Measurements from ENCODE around the gene SERHL2.
"Not testable (repeated sequence)": the region's sequence is repeated elsewhere in the genome, so short reads cannot be mapped to it uniquely, and the experiment has no call there.

The SERHL2 gene

GRCh38 chr22:42575996-42576574 is 22.3 kb downstream of the SERHL2 start:
- not testable (repeated sequence) for DNase-seq

- DNase-seq: not testable (repeated sequence)
These were observed 23.4 kb downstream of the SERHL2 start for GRCh38 chr22:42577141-42577540.

DNA sequence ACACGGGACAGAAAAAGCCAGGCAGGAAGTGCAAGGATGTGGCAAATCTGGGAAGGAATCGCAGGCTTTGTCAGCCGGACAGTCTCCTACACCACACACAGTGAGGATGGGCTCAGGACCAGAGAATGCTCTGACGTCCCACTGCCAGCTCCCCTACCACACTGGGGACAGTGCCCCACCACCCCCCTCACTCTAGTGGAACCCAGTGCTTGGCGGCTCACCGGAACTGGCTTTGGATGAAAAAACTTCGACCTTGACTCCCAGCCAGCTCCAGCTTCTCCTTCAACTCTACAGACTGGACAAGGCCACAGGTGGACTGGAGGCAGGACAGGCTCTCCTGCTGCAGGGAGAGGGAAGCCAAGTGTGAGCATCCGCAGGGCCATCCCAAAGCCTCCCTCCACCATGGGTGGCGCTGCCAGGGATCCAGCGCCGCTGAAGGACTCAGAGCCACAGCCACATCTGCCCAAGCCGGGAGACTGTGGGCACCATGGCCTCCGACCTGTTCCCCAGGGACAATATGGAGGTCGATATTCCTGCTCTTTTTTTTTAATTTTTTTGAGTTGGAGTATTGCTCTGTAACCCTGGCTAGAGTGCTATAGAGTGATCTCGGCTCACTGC is 24.0 kb downstream of the SERHL2 start:
- DNase-seq: no peak

- not testable (repeated sequence) for DNase-seq
These were observed 26.3 kb downstream of the SERHL2 start for GRCh38 chr22:42580040-42580439.

GRCh38 chr22:42581194-42581761 is 27.5 kb downstream of the SERHL2 start:
- peak; percentile 30 for DNase-seq

GRCh38 chr22:42581762-42582716 is 28.3 kb downstream of the SERHL2 start:
- DNase-seq: peak; percentile 59

DNA sequence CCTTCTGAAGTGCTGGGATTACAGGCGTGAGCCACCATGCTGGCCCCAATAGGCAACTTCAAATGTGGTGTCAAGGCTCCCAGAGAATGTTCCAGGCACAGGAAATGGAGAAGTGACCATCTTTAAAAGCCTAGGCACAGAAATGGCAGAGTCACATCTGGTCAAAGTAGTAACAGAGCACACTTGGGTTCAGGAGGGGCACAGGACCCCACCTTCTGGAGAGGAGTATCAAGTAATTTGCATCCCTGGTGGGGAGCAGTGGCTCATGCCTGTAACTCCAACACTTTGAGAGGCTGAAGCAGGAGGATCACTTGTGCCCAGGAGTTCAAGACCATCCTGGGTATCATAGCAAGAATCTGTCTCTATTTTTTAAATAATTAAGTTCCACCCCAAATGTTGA is 29.2 kb downstream of the SERHL2 start:
- no peak for DNase-seq

DNA sequence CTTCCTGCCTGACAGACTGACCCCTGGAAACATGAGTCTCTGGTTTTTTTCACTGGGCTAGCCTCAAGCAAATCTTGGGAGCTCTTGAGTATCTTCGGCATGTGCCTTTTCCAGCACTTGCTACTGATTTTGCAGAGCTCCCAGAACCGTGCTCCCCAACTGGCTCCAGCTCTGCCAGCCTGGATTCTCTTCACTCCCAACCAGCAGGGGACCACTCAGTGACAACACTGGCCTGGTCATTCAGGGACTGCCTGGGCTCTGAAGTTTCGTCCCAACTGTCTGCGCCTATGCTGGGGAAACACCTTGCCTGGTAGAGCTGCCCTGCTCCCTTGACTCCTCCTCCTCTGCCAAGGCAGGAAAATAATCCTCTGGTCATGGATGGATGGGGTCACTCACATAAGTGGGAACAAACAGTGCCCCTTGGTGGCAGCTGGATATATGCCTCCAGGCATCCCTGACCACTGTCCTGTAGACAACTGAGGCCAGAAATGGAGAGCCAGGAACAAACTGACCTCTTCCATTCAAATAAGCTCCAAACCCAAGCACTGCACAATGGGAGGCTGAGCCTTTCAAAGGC is 30.7 kb downstream of the SERHL2 start:
- no peak for DNase-seq

GRCh38 chr22:42585096-42585495 is 31.3 kb downstream of the SERHL2 start:
- no peak for DNase-seq

DNA sequence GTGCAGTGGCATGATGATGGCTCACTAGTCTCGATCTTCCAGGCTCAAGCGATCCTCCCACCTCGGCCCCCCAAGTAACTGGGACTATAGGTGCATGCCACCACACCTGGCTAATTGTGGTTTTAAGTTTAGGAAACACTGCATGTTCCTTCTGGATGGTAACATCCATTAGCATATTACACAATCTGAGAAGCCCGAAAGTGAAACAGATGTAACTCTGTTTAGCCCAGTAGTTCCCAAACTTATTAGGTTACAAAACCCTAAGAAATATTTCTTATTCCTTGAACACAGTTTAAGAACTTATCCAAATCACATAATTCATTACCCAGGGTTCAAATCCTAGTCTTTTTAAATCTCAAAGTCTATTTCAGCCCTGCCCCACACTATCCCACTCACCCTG is 32.6 kb downstream of the SERHL2 start:
- DNase-seq: no peak

- DNase-seq: no peak
These were observed 33.9 kb downstream of the SERHL2 start for GRCh38 chr22:42587588-42588175.

DNA sequence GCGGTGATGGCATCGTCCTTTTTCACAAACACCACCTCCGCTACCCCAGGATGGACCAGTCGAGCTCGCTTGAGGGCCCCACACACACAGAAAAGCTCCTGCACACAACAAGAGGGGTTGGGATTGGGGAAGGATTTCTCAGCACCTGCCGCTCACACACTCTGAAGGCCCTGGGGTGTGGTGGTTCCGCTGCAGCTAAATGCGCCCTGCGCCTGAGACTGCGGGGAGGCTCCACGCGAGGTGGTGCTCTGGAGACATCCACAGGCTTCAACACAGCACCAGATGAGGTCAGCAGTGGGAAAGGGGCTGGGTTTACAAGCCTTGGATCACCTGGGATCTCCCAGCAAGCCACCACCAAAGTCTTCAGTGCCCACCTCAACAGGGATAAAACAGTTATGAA is 38.2 kb downstream of the SERHL2 start:
- no peak for DNase-seq

DNA sequence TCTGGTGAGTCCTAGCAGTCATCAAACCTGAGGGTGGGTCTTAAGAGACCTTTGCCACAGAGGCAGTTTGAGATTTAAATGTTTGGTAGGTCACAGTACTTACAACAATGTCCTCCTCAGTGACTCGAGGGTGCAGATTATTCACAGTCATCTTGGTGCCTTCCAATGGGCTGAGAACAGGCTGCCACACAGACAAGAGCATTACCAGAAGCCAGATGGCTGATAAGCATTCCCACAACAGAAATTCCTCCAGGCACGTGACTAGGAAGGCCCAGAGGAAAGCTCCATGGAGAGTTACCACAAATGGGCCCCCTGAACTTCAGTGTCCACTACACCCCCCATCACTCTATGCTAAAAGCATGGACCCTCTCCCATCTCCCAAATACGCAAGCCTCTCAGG is 41.7 kb downstream of the SERHL2 start:
- DNase-seq: no peak

DNA sequence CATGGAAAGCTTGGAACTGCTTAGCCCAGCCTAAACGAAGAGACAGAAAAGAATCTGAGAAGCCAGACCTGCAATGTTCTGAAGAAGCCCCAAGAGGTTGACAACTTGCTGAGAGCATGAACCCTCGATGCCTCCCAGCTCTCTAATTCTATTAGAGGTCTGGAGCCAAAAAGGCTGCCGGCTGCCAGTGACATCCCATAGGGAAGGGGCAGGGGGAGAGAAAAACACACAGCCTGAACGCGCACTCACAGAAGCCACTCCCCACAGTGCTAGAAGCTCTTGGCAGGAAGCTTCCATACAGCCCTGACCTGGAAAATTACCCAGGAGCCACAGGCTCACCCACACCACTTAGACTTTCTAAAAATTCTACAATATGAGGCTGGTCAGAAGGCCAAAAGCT is 42.6 kb downstream of the SERHL2 start:
- no peak for DNase-seq

GRCh38 chr22:42596863-42597530 is 43.2 kb downstream of the SERHL2 start:
- DNase-seq: no peak

- DNase-seq: no peak
These were observed 48.2 kb downstream of the SERHL2 start for GRCh38 chr22:42601879-42602465.

DNA sequence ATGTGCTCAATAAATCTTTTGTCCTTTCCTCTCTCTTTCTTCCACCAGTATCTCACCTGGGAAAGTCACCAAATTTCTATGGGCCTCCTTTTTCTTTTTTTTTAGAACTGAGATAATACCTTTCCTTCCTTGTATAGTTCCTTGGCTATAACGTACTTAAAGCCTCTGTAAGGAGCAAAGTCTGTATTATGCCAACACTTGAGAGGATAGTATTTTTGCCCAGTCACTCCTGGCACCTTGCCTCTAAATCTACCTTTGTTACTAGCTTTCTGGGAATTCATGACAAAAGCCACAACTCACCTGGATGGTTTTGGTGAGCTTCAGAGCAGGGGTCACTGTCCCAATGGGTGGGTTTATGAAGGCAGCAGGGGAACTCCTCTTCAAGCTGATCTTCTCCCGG is 48.7 kb downstream of the SERHL2 start:
- no peak for DNase-seq

GRCh38 chr22:42603427-42603826 is 49.7 kb downstream of the SERHL2 start:
- DNase-seq: no peak

DNA sequence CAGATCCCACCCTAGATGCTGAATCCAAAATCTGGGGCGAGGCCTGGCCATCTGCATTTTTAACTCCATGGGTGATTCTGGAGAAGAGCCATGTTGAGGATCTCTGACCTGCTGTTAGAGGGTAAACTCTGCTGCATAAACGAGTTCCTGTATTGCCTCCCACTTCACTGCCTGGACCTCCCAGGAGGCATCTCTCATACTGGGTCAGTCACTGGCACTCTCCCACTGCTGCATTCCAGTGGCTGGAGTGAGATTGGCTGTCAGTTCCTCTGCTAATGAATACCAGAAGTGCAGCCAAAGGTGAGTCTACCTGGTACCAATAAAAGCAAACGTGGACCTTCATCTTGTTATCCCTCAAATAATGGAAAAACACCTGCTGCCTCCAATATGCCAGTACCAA is 50.6 kb downstream of the SERHL2 start:
- DNase-seq: no peak

DNA sequence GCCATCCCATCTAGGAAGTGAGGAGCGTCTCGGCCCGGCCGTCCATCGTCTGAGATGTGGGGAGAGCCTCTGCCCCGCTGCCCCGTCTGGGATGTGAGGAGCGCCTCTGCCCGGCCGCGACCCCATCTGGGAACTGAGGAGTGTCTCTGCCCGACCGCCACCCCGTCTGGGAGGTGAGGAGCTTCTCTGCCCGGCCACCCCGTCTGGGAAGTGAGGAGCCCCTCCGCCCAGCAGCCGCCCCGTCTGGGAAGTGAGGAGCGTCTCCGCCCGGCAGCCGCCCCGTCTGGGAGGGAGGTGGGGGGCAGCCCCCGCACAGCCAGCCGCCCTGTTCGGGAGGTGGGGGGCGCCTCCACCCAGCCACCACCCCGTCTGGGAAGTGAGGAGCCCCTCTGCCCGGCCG is 53.9 kb downstream of the SERHL2 start:
- DNase-seq: not testable (repeated sequence)

GRCh38 chr22:42608136-42608822 is 54.5 kb downstream of the SERHL2 start:
- DNase-seq: no peak
